ENCODE data around the gene SSR1. TPM values are rescaled to one million over a fixed set of nuclear protein-coding genes. Genes with fewer than 3 reads are reported as not detected.

SSR1 gene
- total and polyA plus RNA-seq, 2 of the 13 experiments (the other 11 are each of a cell fraction or from before 2014, with no cell fraction given), result 203 to 243 TPM

DNA sequence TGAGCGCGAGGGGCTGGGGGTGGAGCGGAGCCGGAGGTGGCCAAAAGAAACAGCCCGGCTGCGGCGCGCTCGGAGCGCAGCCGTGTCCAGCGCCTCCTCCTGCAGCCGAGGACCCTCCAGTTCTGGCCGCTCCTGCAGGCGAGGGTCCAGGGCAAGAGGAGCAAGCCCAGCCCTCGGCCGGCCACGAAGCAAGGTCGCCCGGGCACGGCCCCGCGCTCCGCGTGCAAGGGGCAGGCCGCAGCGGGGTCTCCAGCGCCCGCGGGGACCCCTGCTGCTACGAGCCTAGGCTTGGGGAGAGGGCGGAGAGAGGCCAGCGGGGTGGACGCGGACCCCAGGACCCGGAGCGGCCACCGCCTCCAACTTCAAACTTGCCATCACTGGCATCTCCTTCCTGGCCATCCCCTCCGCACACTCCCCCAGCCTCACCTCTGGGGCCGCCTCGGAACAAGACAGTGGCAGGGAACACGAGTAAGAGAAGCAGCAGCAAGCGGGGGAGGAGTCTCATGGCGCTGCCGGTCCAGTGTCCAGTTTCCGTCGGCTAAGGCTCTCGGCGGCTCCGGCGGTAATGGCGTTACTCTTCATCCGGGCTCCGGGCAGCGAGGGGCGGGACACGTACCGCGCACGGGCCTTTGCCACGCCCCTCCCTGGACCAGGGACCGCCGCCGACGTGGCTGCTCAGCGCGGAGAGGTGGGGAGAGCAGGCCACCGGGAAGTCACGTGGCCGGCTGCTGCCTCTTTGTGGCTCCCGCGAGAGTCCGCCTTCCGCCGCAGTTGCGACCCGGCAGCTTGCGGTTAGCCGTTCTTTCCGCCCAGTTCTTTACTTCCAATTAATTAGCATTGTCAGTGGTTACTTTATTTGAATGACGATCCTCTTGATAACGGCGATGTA is at the start of gene SSR1 (continued):
- TF ChIP-seq, protein P1, sequence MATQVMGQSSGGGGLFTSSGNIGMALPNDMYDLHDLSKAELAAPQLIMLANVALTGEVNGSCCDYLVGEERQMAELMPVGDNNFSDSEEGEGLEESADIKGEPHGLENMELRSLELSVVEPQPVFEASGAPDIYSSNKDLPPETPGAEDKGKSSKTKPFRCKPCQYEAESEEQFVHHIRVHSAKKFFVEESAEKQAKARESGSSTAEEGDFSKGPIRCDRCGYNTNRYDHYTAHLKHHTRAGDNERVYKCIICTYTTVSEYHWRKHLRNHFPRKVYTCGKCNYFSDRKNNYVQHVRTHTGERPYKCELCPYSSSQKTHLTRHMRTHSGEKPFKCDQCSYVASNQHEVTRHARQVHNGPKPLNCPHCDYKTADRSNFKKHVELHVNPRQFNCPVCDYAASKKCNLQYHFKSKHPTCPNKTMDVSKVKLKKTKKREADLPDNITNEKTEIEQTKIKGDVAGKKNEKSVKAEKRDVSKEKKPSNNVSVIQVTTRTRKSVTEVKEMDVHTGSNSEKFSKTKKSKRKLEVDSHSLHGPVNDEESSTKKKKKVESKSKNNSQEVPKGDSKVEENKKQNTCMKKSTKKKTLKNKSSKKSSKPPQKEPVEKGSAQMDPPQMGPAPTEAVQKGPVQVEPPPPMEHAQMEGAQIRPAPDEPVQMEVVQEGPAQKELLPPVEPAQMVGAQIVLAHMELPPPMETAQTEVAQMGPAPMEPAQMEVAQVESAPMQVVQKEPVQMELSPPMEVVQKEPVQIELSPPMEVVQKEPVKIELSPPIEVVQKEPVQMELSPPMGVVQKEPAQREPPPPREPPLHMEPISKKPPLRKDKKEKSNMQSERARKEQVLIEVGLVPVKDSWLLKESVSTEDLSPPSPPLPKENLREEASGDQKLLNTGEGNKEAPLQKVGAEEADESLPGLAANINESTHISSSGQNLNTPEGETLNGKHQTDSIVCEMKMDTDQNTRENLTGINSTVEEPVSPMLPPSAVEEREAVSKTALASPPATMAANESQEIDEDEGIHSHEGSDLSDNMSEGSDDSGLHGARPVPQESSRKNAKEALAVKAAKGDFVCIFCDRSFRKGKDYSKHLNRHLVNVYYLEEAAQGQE (IDR thresholded peaks at IDR 0.05; ENCODE audit: borderline replicate concordance in 1 of 2, low read depth in 1 of 2, low read length in 2 of 2), result peak in 1 of 2 experiments; percentile 71; a peak in 1 of 4 replicates
- TF ChIP-seq REPIN1 (CRISPR knock-in tag; IDR thresholded peaks at IDR 0.05; ENCODE audit: borderline replicate concordance, low read depth) (peak; percentile 96), SALL1 (CRISPR knock-in tag; IDR thresholded peaks at IDR 0.05) (peak; percentile 80), ZBTB7A (CRISPR knock-in tag; IDR thresholded peaks at IDR 0.05) (peak; percentile 73; the same call in 1 of the 2 replicates), ZNF564 (CRISPR knock-in tag; IDR thresholded peaks at IDR 0.05) (peak; percentile 92; the same call in 1 of the 2 replicates), ARNT (IDR thresholded peaks at IDR 0.05) (no peak), SYNCRIP (IDR thresholded peaks at IDR 0.05; ENCODE audit: insufficient read depth, low read depth, low read length) (no peak), ZNF562 (CRISPR knock-in tag; IDR thresholded peaks at IDR 0.05; ENCODE audit: borderline replicate concordance) (no peak), YY1 (IDR thresholded peaks at IDR 0.05; ENCODE audit: insufficient read depth, insufficient replicate concordance, low read depth, low read length) (peak; percentile 94), SRSF9 (IDR thresholded peaks at IDR 0.05; ENCODE audit: borderline replicate concordance, insufficient read depth, low read depth, low read length, poor library complexity, severe bottlenecking) (no peak), ZNF383 (CRISPR knock-in tag; IDR thresholded peaks at IDR 0.05; ENCODE audit: borderline replicate concordance) (no peak), ZNF343 (CRISPR knock-in tag; IDR thresholded peaks at IDR 0.05) (peak; percentile 81), ZNF792 (CRISPR knock-in tag; IDR thresholded peaks at IDR 0.05) (peak; percentile 93), ZFAT (CRISPR knock-in tag; conservative IDR thresholded peaks at IDR 0.05) (no peak), ZNF552 (CRISPR knock-in tag; IDR thresholded peaks at IDR 0.05; ENCODE audit: borderline replicate concordance) (peak; percentile 82), EEA1 (CRISPR knock-in tag; IDR thresholded peaks at IDR 0.05; ENCODE audit: borderline replicate concordance) (peak; percentile 52; the same call in 1 of the 2 replicates), ZNF251 (CRISPR knock-in tag; IDR thresholded peaks at IDR 0.05) (peak; percentile 13; the same call in 1 of the 2 replicates), HNRNPK (IDR thresholded peaks at IDR 0.05; ENCODE audit: low read depth, low read length, poor library complexity, severe bottlenecking) (no peak), FOXJ3 (CRISPR knock-in tag; IDR thresholded peaks at IDR 0.05; ENCODE audit: borderline replicate concordance) (peak; percentile 83; the same call in 1 of the 2 replicates)
- TF ChIP-seq, protein P2, sequence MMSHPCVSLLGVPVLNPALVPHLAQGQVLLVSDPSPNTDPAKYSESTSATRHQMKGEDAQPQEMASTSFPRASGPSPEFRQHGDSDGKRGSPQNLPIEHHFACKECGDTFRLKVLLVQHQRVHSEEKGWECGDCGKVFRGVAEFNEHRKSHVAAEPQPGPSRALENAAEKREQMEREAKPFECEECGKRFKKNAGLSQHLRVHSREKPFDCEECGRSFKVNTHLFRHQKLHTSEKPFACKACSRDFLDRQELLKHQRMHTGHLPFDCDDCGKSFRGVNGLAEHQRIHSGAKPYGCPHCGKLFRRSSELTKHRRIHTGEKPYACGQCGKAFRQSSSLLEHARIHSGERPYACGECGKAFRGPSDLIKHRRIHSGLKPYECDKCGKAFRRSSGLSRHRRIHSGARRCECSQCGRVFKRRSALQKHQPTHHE (CRISPR knock-in tag; IDR thresholded peaks at IDR 0.05; ENCODE audit: borderline replicate concordance), result peak; percentile 62; the same call in 1 of the 2 replicates
- TF ChIP-seq, protein P3, sequence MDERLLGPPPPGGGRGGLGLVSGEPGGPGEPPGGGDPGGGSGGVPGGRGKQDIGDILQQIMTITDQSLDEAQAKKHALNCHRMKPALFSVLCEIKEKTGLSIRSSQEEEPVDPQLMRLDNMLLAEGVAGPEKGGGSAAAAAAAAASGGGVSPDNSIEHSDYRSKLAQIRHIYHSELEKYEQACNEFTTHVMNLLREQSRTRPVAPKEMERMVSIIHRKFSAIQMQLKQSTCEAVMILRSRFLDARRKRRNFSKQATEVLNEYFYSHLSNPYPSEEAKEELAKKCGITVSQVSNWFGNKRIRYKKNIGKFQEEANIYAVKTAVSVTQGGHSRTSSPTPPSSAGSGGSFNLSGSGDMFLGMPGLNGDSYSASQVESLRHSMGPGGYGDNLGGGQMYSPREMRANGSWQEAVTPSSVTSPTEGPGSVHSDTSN (CRISPR knock-in tag; IDR thresholded peaks at IDR 0.05), result no peak
- TF ChIP-seq, protein P4, sequence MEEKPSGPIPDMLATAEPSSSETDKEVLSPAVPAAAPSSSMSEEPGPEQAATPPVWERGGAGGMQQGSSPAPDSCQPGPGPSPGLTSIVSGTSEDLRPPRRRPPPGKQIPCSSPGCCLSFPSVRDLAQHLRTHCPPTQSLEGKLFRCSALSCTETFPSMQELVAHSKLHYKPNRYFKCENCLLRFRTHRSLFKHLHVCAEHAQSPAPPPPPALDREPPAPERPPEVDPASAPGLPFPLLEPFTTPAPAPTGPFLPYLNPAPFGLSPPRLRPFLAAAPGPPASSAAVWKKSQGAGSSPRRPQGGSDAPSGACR (CRISPR knock-in tag; IDR thresholded peaks at IDR 0.05), result peak; percentile 79; the same call in 1 of the 2 replicates
